GM18858 (cell line): ENCODE measurements around the gene IFNA2.
"Not testable (repeated sequence)": the region's sequence is repeated elsewhere in the genome, so short reads cannot be mapped to it uniquely, and the experiment has no call there.

ENCODE experiments used
- ATAC-seq: cut with Tn5 transposase; IDR thresholded peaks from one replicate; pipeline ENCODE4 v1.9.1; 2021; ENCODE audit not compliant: unreplicated experiment

Gene IFNA2

GRCh38 chr9:21385131-21385670 is at the start of gene IFNA2:
Gene IFNA2 (minus strand): TSS chr9:21385398. CDS start chr9:21385329, 69 bp downstream.
- ATAC-seq: no peak

- ATAC-seq: not testable (repeated sequence)
Observed at GRCh38 chr9:21435015-21435383, 49.8 kb upstream of the IFNA2 start.

- no peak for ATAC-seq
Observed at GRCh38 chr9:21434202-21435014, 49.2 kb upstream of the IFNA2 start.

GRCh38 chr9:21432672-21433425 is 47.7 kb upstream of the IFNA2 start:
- peak; percentile 71 for ATAC-seq

- no peak for ATAC-seq
Observed at GRCh38 chr9:21429191-21429590, 44.0 kb upstream of the IFNA2 start.

- no peak for ATAC-seq
Observed at GRCh38 chr9:21428235-21428634, 43.0 kb upstream of the IFNA2 start.

GRCh38 chr9:21415493-21416267 is 30.5 kb upstream of the IFNA2 start:
- ATAC-seq: no peak

- no peak for ATAC-seq
Observed at GRCh38 chr9:21414220-21414940, 29.2 kb upstream of the IFNA2 start.

- no peak for ATAC-seq
Observed at GRCh38 chr9:21413624-21414023, 28.4 kb upstream of the IFNA2 start.

GRCh38 chr9:21413151-21413550 is 28.0 kb upstream of the IFNA2 start:
- no peak for ATAC-seq

GRCh38 chr9:21412107-21412506 is 26.9 kb upstream of the IFNA2 start:
- ATAC-seq: peak; percentile 61

GRCh38 chr9:21408817-21409216 is 23.6 kb upstream of the IFNA2 start, which contains the start of gene IFNA8:
Gene IFNA8 (plus strand): TSS chr9:21409117. CDS start chr9:21409177, 60 bp downstream.
- no peak for ATAC-seq

GRCh38 chr9:21404146-21404545 is 18.9 kb upstream of the IFNA2 start:
- ATAC-seq: no peak

- no peak for ATAC-seq
Observed at GRCh38 chr9:21402386-21403251, 17.4 kb upstream of the IFNA2 start.

GRCh38 chr9:21399956-21400355 is 14.8 kb upstream of the IFNA2 start:
- no peak for ATAC-seq

- no peak for ATAC-seq
Observed at GRCh38 chr9:21398955-21399489, 13.8 kb upstream of the IFNA2 start.

- ATAC-seq: peak; percentile 59
Observed at GRCh38 chr9:21395778-21396717, 10.8 kb upstream of the IFNA2 start.

GRCh38 chr9:21392270-21392669 is 7.1 kb upstream of the IFNA2 start:
- peak; percentile 59 for ATAC-seq
